ENCODE measurements around the gene OXSM.

OXSM gene

GRCh38 chr3:25783661-25784512 lies 6.0 kb upstream of the OXSM start:
- TF ChIP-seq CTCF (IDR thresholded peaks at IDR 0.05) = no peak

GRCh38 chr3:25784971-25785370 lies 4.9 kb upstream of the OXSM start:
- TF ChIP-seq CTCF (IDR thresholded peaks at IDR 0.05) = no peak

GRCh38 chr3:25785826-25786225 lies 4.1 kb upstream of the OXSM start:
- no peak for TF ChIP-seq CTCF (IDR thresholded peaks at IDR 0.05)

GRCh38 chr3:25787689-25788088 lies 2.2 kb upstream of the OXSM start:
- no peak for TF ChIP-seq CTCF (IDR thresholded peaks at IDR 0.05)

GRCh38 chr3:25789209-25789595 lies 688 bp upstream of the OXSM start:
- TF ChIP-seq CTCF (IDR thresholded peaks at IDR 0.05) = no peak

GRCh38 chr3:25801786-25802185 lies 11.9 kb downstream of the OXSM start:
- TF ChIP-seq CTCF (IDR thresholded peaks at IDR 0.05) = no peak

GRCh38 chr3:25803833-25804232 lies 13.9 kb downstream of the OXSM start:
- no peak for TF ChIP-seq CTCF (IDR thresholded peaks at IDR 0.05)

All from LNCAP (cell line).